ENCODE data around the gene CFAP97D2. TPM values are rescaled to one million over a fixed set of nuclear protein-coding genes. Genes with fewer than 3 reads are reported as not detected.

The CFAP97D2 gene
- total RNA-seq, 4 donors from 2014 or later = not detected

DNA sequence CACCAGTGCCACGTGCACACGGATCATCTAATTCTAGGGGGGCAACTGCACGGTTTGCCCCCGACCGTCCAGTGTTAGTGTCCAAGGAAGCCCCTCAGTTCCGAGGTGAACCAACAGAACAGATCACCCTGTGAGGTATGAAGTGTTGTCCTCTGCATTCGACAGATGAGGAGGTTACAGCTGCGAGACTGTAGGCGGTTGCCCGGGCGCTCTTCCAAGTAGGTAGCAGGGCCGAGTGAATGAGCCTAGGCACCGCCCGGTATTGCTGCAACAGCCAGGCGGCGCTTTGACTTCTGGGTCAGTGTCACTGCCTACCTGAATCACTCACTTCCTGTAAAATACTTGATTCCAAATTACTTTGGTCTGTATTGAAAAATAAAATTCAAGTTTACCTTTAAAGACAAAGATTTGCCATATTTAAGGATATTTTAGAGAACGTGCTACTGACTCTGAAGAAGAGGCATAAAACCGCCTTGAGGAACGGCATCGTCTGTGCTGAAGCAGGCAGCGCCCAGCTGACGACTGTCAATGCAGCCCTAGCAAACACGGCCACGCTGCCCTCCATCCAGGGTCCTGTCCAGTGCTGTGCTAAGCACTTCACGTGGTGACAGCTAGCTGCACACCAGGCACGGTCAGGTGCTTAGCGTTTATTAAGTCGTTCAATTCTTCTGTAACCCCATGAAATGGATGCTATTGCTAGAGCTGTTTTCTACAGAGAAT is 27.3 kb upstream of the CFAP97D2 start:
- 76 to 79% methylated on average over 28 of the region's 28 CpGs for WGBS, 2 donors
- H3K36me3 ChIP-seq = no peaks in the 10 kb centered on the region

GRCh38 chr13:114152285-114152645 is 26.8 kb upstream of the CFAP97D2 start:
- TF ChIP-seq, protein P1, sequence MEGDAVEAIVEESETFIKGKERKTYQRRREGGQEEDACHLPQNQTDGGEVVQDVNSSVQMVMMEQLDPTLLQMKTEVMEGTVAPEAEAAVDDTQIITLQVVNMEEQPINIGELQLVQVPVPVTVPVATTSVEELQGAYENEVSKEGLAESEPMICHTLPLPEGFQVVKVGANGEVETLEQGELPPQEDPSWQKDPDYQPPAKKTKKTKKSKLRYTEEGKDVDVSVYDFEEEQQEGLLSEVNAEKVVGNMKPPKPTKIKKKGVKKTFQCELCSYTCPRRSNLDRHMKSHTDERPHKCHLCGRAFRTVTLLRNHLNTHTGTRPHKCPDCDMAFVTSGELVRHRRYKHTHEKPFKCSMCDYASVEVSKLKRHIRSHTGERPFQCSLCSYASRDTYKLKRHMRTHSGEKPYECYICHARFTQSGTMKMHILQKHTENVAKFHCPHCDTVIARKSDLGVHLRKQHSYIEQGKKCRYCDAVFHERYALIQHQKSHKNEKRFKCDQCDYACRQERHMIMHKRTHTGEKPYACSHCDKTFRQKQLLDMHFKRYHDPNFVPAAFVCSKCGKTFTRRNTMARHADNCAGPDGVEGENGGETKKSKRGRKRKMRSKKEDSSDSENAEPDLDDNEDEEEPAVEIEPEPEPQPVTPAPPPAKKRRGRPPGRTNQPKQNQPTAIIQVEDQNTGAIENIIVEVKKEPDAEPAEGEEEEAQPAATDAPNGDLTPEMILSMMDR (IDR thresholded peaks at IDR 0.05) = no peak
- TF ChIP-seq POLR2A (IDR thresholded peaks at IDR 0.05) = no peak
- Histone ChIP-seq H3K27ac (no peak overlapping the region), H3K27me3 (no peaks in the 10 kb centered on the region), H3K36me3 (no peaks in the 10 kb centered on the region), H3K4me1 (no peaks in the 10 kb centered on the region), H3K9me3 (no peaks in the 10 kb centered on the region), H3K4me3 (replicated peaks in 1 of 3) (no peak overlapping the region)
- intact Hi-C loops (cut with DNase I) = no loop called here
- 88% methylated on average over 7 of the region's 7 CpGs for WGBS, 2 donors
- no peak for DNase-seq

More for the DNA sequence above, 27.3 kb upstream of the CFAP97D2 start:
- no peak overlapping the region for H3K4me3 ChIP-seq (replicated peaks in 1 of 3)
- H3K27ac ChIP-seq = no peak overlapping the region
- intact Hi-C loops (cut with DNase I) = no loop called here
- no peak for DNase-seq
- H3K9me3 ChIP-seq = no peaks in the 10 kb centered on the region
- H3K27me3 ChIP-seq = no peaks in the 10 kb centered on the region
- TF ChIP-seq POLR2A (IDR thresholded peaks at IDR 0.05) = no peak
- TF ChIP-seq, protein P1 (IDR thresholded peaks at IDR 0.05) = no peak
- no peaks in the 10 kb centered on the region for H3K4me1 ChIP-seq

DNA sequence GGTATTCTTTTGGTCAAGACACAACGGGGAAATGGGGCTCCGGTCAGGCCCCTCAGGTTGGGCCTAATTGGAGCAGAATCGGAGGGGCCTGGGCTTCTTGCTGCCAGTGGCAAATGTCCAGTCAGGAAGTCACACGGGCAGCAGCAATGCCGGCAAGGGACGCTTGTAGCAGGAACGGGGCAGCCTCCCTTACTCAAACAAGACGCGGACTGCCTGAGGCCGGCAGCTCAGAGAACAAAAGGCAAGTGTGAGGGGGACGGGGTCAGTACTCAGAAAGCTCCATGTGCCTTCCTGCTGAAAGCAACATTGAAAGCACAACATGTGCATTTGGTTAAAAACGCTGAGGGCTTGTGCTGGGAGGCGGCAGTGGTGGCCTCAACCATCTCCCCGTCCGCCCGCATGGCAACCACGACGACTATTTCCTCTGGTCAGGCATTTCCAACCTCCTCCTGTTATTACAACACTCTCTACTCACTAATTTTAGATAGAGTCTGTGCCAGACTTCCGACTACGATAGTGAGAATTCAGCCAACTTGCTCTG is 26.2 kb upstream of the CFAP97D2 start:
- TF ChIP-seq, protein P1 (IDR thresholded peaks at IDR 0.05) = no peak
- TF ChIP-seq POLR2A (IDR thresholded peaks at IDR 0.05) = no peak
- DNase-seq = no peak
- H3K36me3 ChIP-seq = no peaks in the 10 kb centered on the region
- no peak overlapping the region for H3K27ac ChIP-seq
- H3K27me3 ChIP-seq = no peaks in the 10 kb centered on the region
- intact Hi-C loops (cut with DNase I) = no loop called here
- 58 to 66% methylated on average over 20 of the region's 20 CpGs for WGBS, 2 donors
- H3K4me3 ChIP-seq (replicated peaks in 1 of 3) = no peak overlapping the region
- H3K9me3 ChIP-seq = no peaks in the 10 kb centered on the region
- no peaks in the 10 kb centered on the region for H3K4me1 ChIP-seq

GRCh38 chr13:114153485-114154080 is 25.5 kb upstream of the CFAP97D2 start:
- no peak for DNase-seq
- no peak overlapping the region for H3K27ac ChIP-seq
- H3K4me3 ChIP-seq (replicated peaks in 1 of 3) = no peak overlapping the region
- H3K27me3 ChIP-seq = no peaks in the 10 kb centered on the region
- no peaks in the 10 kb centered on the region for H3K4me1 ChIP-seq
- no peak for TF ChIP-seq POLR2A (IDR thresholded peaks at IDR 0.05)
- TF ChIP-seq, protein P1 (IDR thresholded peaks at IDR 0.05) = no peak
- no peaks in the 10 kb centered on the region for H3K9me3 ChIP-seq
- no peaks in the 10 kb centered on the region for H3K36me3 ChIP-seq
- 94 to 98% methylated on average over 6 of the region's 6 CpGs for WGBS, 2 donors
- intact Hi-C loops (cut with DNase I) = no loop called here

DNA sequence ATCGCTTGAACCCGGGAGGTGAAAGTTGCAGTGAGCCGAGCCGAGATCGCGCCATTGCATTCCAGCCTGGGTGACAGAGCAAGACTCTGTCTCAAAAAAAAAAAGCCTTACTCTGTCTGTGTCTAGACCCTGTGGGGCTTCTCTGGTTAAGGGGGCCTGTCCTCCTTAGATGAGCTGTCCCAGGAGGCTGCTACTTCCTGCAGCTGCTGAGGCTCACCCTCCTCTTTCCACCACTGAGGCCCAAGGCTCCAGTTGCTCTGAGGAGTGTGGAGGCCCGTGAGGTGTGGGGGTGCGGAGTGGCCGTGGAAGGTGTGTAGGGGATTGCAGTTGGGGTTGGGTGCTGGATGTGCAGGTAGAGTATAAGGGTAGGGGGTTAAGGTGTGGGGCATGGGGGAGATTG is 24.6 kb upstream of the CFAP97D2 start:
- Histone ChIP-seq H3K36me3 (no peaks in the 10 kb centered on the region), H3K27ac (no peak overlapping the region), H3K4me3 (replicated peaks in 1 of 3) (no peak overlapping the region), H3K9me3 (no peaks in the 10 kb centered on the region), H3K27me3 (no peaks in the 10 kb centered on the region), H3K4me1 (no peaks in the 10 kb centered on the region)
- intact Hi-C loops (cut with DNase I) = no loop called here
- 76 to 90% methylated on average over 9 of the region's 9 CpGs for WGBS, 2 donors
- DNase-seq = no peak
- TF ChIP-seq, protein P1 (IDR thresholded peaks at IDR 0.05) = no peak
- no peak for TF ChIP-seq POLR2A (IDR thresholded peaks at IDR 0.05)

Measured in thyroid gland (tissue), 4 donors.